Bronchial epithelial cell (primary cell): ENCODE results near the gene MYO1E. TPM values are rescaled to one million over a fixed set of nuclear protein-coding genes. Genes with fewer than 3 reads are reported as not detected.

Source experiments
- DNase-seq: peaks from one replicate; pipeline ENCODE4 v3.0.0-alpha.2; 2010; ENCODE audit warnings: low read depth
- FAIRE-seq: peaks from 2 replicates; lab custom pipeline; 2011; peaks lifted over from hg19 to GRCh38; lab: Jason Lieb, UNC
- H3K27me3 ChIP-seq: 2 replicates; pipeline ENCODE4 v1.5.1; 2011; ENCODE audit warnings: low read length; ENCODE audit not compliant: control insufficient read depth, insufficient read depth
- H3K36me3 ChIP-seq: 2 replicates; pipeline ENCODE4 v1.5.1; 2011; ENCODE audit warnings: low read length; ENCODE audit not compliant: control insufficient read depth, insufficient read depth
- H3K4me3 ChIP-seq: 2 replicates; pipeline ENCODE4 v1.5.1; 2011; ENCODE audit warnings: mild to moderate bottlenecking, low read depth, low read length, control low read depth
- total RNA-seq: library from RNA; depleted of rRNA; stranded (reverse); fragments of >200 nt; gene quantifications from 2 replicates; pipeline ENCODE4 v1.2.1, GENCODE V29; 2014
- TF ChIP-seq, protein P1 (sequence below): IDR thresholded peaks from 2 replicates; pipeline ENCODE4 v1.5.1; 2011; ENCODE audit warnings: mild to moderate bottlenecking, moderate library complexity, low read length, control low read depth, inconsistent platforms; ENCODE audit not compliant: insufficient read depth, severe bottlenecking

Gene MYO1E
- total RNA-seq, 1 donor from 2014 or later = 71.9 TPM

DNA sequence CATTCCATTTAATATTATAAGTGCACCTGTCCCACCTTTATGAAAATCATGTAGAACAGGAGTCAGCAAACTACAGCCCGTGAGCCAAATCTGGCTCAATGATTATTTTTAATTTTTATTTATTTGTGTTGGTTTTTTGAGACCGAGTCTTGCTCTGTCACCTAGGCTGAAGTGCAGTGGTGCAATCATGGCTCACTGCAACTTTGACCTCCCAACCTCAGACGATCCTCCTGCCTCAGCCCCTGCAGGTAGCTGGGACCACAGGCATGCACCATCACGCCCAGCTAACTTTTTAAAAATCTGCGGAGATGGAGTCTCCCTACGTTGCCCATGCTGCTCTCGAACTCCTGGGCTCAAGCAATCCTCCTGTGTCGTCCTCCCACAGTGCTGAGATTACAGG, 42.0 kb downstream of the MYO1E start:
- Histone ChIP-seq H3K27me3 (no peaks in the 10 kb centered on the region), H3K4me3 (no peak overlapping the region), H3K36me3 (no peaks in the 10 kb centered on the region)
- FAIRE-seq (no peak), DNase-seq (no peak)
- TF ChIP-seq, protein P1, sequence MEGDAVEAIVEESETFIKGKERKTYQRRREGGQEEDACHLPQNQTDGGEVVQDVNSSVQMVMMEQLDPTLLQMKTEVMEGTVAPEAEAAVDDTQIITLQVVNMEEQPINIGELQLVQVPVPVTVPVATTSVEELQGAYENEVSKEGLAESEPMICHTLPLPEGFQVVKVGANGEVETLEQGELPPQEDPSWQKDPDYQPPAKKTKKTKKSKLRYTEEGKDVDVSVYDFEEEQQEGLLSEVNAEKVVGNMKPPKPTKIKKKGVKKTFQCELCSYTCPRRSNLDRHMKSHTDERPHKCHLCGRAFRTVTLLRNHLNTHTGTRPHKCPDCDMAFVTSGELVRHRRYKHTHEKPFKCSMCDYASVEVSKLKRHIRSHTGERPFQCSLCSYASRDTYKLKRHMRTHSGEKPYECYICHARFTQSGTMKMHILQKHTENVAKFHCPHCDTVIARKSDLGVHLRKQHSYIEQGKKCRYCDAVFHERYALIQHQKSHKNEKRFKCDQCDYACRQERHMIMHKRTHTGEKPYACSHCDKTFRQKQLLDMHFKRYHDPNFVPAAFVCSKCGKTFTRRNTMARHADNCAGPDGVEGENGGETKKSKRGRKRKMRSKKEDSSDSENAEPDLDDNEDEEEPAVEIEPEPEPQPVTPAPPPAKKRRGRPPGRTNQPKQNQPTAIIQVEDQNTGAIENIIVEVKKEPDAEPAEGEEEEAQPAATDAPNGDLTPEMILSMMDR = no peak

DNA sequence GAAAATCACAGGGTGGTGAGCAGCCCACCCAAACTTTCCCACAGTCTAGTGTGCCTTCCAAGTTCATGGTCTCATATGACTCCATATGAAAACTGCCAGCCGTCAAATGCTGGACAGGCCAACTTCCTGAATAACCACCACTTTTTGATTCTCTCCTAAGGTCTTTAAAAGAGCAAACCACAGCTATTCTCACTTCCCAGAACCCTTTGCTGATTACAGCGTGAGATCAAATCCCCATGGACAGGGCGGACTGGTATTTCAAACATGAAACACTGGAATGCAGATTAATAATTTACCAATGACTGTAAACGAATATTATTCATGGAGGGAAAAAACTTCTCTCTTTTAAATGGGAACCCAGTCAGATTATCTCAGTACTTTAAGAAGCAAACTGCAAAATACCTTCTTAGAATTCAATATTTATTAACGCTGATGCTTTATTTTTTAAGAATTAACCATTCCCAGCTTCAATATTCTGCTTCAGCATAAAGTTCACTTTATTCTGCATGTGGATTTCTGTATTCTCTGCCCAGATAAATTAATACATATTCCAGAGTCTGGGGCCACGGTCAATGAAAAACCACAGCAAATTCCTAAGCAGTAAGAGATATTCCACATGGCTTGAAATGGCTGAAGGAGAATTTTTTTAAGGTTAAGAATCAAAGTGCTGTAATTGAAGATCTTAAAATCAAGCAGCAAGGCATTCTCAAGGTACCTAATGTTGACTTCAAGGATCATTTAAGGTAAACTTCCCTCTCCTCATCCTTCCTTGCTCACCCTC, 42.9 kb downstream of the MYO1E start:
- FAIRE-seq = no peak

DNA sequence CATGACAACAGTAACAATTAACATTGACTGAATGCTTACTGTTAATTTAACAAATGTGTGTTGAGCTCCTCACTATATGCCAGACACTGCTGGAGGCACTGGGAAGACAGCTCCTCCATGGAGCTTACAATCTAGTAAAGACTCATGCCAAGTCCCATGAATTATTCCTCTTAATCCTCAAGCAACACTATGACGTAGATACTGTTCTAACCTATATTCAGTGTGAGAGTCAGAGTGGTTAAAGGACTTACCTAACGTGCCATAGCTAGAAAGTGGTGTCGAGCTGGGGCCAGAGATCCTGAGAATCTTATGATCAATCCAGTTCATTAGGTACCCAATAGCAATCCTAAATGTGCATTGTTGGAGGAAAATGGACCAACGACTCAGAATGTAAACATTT, 43.6 kb downstream of the MYO1E start:
- FAIRE-seq (no peak), DNase-seq (no peak)
- Histone ChIP-seq H3K4me3 (no peak overlapping the region), H3K27me3 (no peaks in the 10 kb centered on the region), H3K36me3 (no peaks in the 10 kb centered on the region)
- TF ChIP-seq, protein P1 = no peak

More for the DNA sequence above, 42.9 kb downstream of the MYO1E start:
- no peaks in the 10 kb centered on the region for H3K36me3 ChIP-seq
- TF ChIP-seq, protein P1 = no peak
- no peak for DNase-seq
- H3K4me3 ChIP-seq = no peak overlapping the region
- H3K27me3 ChIP-seq = no peaks in the 10 kb centered on the region

DNA sequence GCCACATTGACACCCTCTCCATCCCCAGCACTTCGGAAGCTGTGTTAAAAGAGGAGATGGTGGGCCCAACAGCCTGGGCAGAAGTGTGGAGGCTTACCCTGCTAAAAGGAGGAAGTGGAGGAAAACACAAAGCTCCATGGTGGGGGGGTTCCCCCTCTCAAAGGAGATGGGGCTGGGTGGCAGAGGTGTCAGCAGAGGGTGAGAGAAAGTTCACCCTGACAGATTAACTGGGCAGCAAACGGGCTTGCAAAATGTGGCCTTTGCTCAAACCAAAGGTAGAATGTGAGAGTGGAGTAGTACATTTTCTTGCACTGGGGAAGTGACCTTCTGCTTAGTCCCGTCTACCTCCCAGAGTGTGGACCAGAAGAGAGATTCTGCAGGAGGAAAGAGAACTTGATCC, 44.7 kb downstream of the MYO1E start:
- no peak for FAIRE-seq
- DNase-seq = no peak
- TF ChIP-seq, protein P1 = no peak

DNA sequence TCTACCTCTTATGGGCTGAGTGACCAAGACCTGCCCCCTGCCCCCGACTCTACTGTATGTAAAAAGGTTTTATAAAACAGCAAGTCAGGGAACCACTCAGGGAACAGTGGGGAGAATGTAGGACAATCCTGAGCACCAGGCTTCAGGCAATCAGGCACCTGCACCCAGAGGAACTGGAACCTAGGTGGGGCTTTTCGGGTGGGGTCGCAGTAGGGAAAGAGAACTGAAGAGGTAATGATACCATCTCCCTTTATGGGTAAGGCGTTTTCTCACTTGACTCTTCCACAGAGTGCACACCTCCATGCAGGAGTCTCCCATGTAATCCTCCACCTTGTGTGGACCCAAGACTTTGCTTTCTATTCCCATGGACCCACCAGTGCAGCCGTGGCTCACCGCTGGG, 45.8 kb downstream of the MYO1E start:
- H3K4me3 ChIP-seq = no peak overlapping the region
- no peaks in the 10 kb centered on the region for H3K27me3 ChIP-seq
- TF ChIP-seq, protein P1 = no peak
- FAIRE-seq = no peak
- DNase-seq = no peak
- H3K36me3 ChIP-seq = no peaks in the 10 kb centered on the region

More for the DNA sequence above, 44.7 kb downstream of the MYO1E start:
- Histone ChIP-seq H3K4me3 (no peak overlapping the region), H3K36me3 (no peaks in the 10 kb centered on the region), H3K27me3 (no peaks in the 10 kb centered on the region)
